Tibial nerve (tissue), 4 donors: ENCODE results near the gene CALHM6.

Experiments
- EP300 ChIP-seq, 2 donors: sonication (generic); formaldehyde crosslinking; IDR thresholded peaks; one replicate each; pipeline ENCODE4 v1.6.1; 2017; ENCODE audit warnings: antibody characterized with exemption in 2 of 2, mild to moderate bottlenecking in 1 of 2
- POLR2A ChIP-seq, 2 donors: fragments of 450-650 bp; IDR thresholded peaks; one replicate each; pipeline ENCODE4 v1.6.1; 2017; ENCODE audit warnings: antibody characterized with exemption in 2 of 2, mild to moderate bottlenecking in 2 of 2, moderate library complexity in 2 of 2
- TF ChIP-seq, protein P1 (sequence below), 5 experiments: fragments of 200-600 bp in 3 of 5; fragments of 450-650 bp in 2 of 5; sonication (generic) in 3 of 5; IDR thresholded peaks; one replicate each; pipeline ENCODE4 v1.5.1; 2016 to 2019; ENCODE audit warnings: antibody characterized with exemption in 5 of 5, mild to moderate bottlenecking in 3 of 5, moderate library complexity in 2 of 5

GRCh38 chr6:116471531-116471930 lies 10.4 kb downstream of the CALHM6 start:
- TF ChIP-seq, protein P1, sequence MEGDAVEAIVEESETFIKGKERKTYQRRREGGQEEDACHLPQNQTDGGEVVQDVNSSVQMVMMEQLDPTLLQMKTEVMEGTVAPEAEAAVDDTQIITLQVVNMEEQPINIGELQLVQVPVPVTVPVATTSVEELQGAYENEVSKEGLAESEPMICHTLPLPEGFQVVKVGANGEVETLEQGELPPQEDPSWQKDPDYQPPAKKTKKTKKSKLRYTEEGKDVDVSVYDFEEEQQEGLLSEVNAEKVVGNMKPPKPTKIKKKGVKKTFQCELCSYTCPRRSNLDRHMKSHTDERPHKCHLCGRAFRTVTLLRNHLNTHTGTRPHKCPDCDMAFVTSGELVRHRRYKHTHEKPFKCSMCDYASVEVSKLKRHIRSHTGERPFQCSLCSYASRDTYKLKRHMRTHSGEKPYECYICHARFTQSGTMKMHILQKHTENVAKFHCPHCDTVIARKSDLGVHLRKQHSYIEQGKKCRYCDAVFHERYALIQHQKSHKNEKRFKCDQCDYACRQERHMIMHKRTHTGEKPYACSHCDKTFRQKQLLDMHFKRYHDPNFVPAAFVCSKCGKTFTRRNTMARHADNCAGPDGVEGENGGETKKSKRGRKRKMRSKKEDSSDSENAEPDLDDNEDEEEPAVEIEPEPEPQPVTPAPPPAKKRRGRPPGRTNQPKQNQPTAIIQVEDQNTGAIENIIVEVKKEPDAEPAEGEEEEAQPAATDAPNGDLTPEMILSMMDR (IDR thresholded peaks at IDR 0.05), result no peak
- no peak for TF ChIP-seq POLR2A (IDR thresholded peaks at IDR 0.05)
- no peak for TF ChIP-seq EP300 (IDR thresholded peaks at IDR 0.05)
